SKM-1 (cell line): ENCODE measurements around the gene FHOD1.

ENCODE experiments used
- DNase-seq: peaks from one replicate; lab custom pipeline; 2025; ENCODE audit not compliant: unreplicated experiment; lab: John Stamatoyannopoulos, UW

Gene FHOD1

DNA sequence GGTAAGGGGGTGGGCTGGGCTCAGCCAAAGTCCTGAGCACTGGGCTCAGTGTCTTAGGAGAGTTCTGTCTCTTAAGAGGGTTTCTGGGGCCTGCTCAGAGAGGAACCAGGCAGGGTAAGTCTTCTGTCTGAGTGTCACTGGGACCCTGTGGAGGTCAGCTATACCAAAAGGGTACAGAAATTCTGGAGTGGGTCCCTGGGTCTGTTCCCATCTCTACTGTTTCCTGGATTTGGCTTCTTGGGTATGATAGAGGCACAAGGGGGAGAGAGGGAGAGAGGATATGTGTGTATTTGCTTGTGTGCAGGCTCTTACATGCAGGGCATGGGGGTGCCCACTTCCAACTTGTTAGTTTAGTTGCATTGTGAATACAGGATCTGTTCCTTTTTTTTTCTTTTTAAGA is 53.7 kb downstream of the FHOD1 start:
- DNase-seq = no peak

DNA sequence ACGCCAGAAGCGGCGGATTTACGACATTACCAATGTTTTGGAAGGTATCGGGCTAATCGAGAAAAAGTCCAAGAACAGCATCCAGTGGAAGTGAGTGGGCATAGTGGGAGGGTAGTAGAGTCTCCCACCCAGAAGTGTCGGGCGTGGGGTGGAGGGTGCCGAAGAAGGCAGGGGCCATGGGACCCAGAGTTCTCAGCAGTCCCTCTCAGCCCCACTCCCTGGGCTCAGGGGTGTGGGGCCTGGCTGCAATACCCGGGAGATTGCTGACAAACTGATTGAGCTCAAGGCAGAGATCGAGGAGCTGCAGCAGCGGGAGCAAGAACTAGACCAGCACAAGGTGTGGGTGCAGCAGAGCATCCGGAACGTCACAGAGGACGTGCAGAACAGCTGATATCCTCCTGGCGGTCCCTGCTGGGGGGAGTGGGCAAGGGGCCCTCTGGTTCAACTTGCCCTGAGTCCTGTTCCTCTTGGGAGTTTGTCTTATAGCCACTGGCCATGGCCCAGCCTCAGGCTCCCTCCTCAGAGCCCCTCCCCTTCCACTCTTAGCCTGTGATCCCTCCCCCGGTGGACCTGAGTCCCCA is 54.4 kb downstream of the FHOD1 start:
- no peak for DNase-seq

DNA sequence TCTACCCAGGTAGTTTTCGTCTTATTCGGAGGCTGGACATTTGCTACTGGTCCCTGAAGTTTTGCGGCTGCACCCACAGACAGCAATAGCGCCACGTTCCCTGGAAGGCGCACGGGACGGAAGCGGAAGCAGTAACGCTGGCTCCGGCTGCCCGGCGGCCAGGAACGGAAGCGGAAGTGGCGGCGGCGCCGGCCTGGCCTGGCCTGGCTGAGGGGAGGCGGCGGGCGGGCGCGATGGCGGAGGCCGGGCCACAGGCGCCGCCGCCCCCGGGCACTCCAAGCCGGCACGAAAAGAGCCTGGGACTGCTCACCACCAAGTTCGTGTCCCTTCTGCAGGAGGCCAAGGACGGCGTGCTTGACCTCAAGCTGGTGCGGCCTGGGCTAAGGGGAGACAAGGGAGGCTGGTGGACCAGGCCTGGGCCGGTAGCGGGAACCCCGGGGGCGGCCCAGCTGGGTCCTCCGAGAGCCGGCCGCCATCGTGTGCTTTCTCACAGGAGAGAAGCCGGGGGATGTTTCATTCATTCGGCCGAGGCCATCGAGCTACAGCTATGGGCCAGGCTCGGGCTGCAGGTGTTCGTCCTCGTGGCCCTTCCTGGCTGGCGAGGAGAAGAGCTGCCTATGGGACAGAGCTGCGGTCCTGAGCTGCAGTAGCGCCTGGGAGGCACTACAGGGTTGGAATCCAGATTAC is 55.1 kb downstream of the FHOD1 start, which contains the start of gene E2F4:
Gene E2F4 (plus strand): TSS at position 161 of the 687 bp plus-strand sequence. CDS start 73 bp downstream, at position 234.
- peak; percentile 89 for DNase-seq

DNA sequence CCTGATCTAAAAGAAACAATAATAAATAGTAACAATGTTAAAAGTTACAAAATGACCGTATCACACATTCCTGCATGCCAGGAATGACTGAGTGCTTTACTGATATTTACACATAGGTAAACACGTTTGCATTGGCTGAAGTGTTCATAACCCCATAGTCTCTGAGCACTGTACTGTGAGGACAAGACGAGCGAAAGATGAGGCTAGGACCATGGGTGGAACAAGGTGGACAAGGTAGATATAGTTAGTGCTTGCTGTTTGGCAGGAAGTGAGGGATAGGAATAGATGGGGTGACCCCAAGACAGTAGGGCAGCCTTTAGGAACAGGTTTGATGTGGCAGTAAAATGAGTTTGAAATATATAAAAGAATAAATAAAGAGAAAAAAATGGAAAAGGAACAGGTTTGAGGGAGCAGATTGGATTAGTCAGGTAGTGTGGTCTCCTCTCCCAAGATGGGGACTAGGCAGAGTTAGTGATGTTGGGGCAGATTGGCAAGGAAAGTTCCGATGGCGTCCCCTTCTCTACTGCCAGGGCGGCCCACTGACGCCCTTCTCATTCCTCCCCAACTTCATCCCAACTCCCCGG is 55.8 kb downstream of the FHOD1 start:
- DNase-seq = no peak

- DNase-seq = no peak
Observed at GRCh38 chr16:67190448-67191399, 56.6 kb downstream of the FHOD1 start.

DNA sequence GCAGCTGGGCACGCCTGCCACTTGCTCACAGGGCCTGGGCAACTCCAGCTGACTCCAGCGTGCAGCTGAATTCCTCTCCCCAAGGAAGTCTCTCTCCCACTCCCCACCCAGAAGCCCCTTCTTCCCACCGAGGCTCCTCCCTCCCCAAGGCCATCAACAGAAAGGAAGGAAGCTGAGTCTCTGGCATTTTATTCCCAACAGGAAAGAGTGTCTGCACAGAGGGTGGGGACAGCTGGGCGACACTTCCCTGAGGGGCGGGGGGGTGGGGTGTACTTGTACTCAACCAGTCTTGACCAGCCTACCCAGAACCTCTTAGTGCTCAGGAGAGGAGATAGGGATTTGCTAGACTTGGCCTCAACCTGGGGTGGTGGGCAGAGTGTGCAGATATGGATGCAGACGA is 57.2 kb downstream of the FHOD1 start, which contains the start of gene EXOC3L1:
Gene EXOC3L1 (minus strand): TSS at position 96 of the 400 bp plus-strand sequence. CDS start 460 bp downstream, outside the sequence.
- no peak for DNase-seq

GRCh38 chr16:67188798-67189197 is 58.5 kb downstream of the FHOD1 start:
- DNase-seq = no peak

DNA sequence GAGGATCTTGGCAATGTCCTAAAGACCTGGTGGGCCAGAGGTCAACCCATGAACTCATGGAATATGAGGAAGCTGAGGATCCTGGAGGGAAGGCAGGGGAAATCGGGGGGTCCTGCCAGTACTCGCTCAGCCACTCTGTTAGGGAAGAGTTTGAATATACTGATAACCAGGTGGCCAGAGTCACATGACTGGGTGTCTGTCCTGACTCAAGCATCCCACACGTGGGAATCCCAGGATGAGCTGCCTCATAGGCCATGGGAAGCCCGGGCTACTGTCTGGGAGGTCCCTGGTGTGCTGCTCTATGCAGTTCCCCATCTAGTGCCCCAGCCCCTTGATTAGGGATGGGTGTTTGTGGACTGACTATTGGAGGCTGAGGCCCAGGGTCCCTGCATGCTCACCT is 59.0 kb downstream of the FHOD1 start:
- DNase-seq = no peak

DNA sequence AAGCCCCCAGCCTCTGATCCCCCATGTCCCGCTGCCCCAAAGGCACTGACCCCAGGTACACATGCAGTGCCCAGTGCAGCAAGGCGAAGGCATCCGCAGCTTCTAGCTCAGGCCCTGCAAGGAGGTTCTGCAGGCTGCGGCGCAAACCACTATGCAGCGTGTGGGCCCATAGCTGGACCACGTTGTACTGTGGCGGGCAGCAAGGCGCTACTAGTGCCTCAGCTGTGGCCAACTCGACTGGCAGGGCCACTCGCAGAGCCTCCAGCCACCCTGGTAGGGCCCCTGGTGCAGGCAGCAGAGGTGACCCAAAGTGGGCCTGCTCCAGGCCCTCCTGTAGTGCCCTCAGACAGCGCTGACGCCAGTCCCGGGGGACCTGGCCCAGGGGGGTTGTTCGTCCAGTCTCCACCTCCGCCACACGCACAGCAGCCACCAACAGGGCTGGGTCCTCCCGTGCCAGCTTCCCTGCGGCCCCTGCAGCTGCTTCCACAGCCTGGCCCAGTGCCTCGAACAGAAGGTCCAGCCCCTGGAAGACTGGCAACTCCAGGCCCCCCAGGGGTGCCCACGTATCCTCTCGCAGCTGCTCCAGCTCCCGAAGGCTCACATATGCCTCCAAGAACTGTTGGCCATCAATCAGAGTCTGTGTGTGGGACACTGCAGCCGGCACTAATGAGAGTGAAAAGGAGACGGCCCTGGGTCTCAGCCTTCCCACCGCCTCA is 59.9 kb downstream of the FHOD1 start:
- DNase-seq = no peak

DNA sequence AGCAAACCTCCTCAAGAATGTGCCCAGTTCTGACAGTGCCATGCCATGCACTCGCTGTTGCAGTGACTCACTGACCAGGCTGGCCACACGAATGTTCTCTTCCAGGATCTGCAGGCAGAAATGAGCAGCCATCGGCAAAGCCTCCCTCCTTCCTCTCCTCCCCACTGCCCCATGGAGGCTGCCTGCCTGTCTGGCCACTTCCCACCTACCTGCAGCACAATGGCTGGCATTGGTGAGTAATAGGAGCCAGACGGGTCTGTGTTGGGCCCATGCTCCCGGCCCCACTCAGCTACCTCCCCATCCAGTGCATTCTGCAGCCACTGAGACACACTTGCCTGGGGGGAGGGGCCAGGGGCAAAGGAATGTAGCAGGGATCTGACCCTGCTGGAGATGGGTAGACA is 60.7 kb downstream of the FHOD1 start:
- no peak for DNase-seq

GRCh38 chr16:67185651-67186134 is 61.6 kb downstream of the FHOD1 start:
- no peak for DNase-seq

DNA sequence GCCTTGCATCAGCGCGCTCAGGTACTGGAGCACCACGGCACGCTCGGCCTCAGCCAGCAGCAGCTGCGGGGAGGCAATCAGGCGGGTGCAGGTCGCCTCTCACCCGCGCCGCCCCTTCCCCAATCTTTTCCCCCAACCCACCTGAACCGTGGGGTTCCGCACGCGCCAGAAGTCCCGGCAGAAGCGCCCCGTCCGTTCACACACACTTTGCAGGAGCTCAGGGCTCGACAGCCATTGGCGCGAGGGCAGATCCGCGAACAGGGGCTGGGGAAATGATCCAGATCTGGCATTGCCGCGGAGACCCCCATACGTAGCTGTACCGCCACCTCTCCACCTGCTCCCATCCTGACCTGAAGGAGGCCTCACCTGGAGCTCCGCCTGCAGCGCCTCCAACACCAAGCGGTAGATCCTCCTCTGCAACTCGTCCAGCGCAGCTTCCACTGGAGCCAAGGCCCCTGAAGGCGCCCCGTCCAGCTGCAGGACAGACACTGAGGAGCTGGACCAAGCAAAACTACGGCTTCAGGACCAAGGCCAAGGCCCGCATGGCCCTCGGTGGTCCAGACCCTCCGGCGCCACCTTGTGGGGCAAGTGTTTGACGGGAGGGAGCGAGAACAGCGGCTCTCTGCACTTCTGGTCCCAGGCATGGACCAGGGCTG is 62.2 kb downstream of the FHOD1 start:
- peak; percentile 67 for DNase-seq

GRCh38 chr16:67184453-67184994 is 62.8 kb downstream of the FHOD1 start:
- no peak for DNase-seq

DNA sequence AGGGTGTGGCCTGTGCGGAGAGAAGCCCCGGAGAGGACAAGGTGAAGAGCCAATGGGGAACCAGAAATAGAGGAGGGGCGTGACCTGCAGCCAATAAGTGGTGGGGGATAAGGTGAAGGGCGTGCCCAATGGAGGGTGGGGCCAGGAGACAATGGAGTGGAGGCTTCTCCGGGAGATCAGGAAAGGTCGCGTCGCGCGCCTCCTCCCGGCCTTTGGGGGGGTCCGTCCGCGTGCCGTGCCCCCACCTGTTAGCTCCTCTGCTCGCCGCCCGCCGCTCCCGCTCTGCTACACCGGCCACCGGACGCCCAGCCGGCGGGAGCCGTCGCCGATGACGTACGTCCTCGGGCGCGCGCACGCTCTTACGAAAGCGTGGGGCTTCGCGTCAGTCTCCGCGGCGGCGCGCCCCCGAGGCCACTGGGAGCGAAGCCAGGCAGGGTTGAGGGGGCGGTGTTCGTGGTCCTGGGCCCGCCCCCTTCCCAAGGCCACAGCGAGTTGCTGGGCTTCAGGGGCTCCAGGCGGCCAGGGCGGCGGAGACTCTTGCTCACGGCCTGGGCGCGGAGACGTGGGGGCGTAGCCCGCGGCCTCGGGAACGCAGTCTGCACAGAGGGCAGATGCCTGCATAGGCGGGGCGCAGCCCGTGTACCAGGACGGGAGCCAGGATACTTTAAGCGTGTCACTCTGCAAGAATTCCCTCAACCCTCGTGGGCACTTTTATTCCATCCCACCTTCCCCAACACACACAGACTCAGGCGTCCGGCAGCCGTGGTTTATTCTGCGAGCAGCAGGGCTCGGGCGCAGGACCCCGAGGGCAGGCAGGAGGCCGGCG is 63.4 kb downstream of the FHOD1 start, which contains the start of gene MATCAP1:
Gene MATCAP1 (minus strand): TSS at position 337 of the 826 bp plus-strand sequence. CDS start 3,353 bp downstream, outside the sequence.
- peak; percentile 98 for DNase-seq

GRCh38 chr16:67183284-67183626 is 64.0 kb downstream of the FHOD1 start:
- DNase-seq = no peak

DNA sequence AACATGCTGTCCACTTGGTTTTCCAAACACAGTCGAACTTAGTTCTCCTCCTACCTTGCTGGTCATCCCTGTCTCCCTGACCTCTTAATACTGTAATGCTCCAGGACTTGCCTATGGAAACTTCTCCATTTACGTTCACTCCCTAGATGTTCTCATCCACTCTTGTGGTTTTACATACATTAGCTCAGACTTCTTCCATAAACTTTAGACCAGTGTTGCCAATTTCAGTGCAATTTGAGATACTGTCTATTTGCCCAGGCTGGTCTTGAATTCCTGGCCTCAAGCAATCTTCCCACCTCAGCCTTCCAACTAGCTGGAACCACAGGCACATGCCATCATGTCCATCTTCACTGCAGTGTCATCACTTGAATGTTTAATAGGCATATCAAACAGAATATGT is 65.0 kb downstream of the FHOD1 start:
- no peak for DNase-seq

DNA sequence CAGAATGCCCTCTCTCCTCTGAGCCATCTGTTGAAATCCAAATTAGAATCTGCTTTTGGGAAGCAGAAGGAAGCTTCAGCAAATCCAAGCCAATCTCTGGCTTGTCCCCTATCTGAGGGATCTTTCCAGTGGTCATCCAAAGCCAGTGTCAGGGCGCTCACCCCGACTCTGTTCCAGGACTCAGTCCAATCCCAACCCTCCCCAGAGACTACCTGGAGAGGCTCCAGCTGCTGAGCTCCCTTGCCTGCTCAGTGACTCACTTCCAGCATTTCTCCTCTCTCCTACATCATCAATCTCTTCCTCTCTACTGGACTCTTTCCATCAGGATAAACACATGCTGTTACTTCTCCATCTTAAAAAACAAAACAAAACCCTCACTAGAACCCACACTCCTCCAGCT is 65.9 kb downstream of the FHOD1 start:
- DNase-seq = no peak

GRCh38 chr16:67180166-67180565 is 67.1 kb downstream of the FHOD1 start:
- DNase-seq = no peak
